CD4-positive, alpha-beta T cell treated with Interleukin-4 for 4 hours (primary cell): ENCODE results near the gene FGFRL1.
A peak's percentile ranks its signal among the peaks of the same experiment; 100 is the strongest.

Experiments used
- DNase-seq: peaks from one replicate; pipeline ENCODE4 v3.0.0-alpha.2; 2020

FGFRL1 gene

GRCh38 chr4:1011022-1011665 lies at the start of gene FGFRL1:
Gene FGFRL1 (plus strand): TSS chr4:1011626. CDS start chr4:1012486, 860 bp downstream.
- DNase-seq: peak; percentile 90

DNA sequence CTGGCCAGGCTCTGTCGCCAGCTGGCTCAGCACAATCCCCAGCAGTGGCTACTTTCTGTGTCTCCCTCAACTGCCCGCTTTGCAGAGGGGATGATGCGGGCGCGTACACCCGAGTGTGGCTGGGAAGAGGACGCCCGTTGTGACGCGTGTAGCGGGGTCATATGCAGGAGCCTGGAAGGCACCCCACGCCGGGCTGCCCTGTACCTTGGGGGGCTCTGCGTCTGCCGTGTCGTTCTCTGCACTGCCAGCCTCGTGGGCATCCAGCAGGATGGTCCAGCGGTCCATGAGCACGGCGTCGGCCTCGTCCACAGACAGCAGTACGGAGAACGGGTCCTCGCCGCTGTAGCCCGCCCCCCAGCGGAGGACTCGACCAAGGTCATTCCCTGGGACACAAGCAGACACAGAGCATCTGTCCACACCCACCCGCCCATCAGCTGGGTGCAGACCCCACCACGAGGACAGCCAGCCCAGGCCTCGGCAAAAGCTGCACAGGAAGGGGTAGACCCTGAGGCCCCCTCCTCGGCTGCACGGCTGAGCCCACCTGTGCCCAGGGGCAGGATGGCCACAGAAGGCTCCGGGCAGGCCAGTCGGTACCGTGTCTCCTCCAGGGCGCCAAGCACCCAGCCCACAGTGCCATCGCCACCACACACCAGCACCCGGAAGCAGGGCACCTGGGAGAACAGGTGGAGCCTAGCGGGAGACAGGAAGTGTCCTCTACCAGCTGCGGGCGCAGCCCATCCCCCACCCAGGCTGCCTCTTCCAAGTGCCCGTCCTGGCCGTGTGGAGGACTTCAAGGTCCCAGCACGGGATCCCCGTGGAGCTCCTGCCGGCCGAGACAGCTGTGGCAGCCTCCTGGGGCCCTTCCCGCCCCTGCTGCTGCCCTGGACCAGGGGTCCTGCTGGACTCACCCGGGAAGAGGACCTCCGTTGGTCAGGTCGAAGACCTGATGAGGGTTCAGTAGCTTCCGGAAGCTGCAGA lies 48.9 kb upstream of the FGFRL1 start:
- no peak for DNase-seq

- no peak for DNase-seq
These were observed 47.9 kb upstream of the FGFRL1 start for GRCh38 chr4:963276-964225.

GRCh38 chr4:964346-965025 lies 46.9 kb upstream of the FGFRL1 start:
- DNase-seq: no peak

DNA sequence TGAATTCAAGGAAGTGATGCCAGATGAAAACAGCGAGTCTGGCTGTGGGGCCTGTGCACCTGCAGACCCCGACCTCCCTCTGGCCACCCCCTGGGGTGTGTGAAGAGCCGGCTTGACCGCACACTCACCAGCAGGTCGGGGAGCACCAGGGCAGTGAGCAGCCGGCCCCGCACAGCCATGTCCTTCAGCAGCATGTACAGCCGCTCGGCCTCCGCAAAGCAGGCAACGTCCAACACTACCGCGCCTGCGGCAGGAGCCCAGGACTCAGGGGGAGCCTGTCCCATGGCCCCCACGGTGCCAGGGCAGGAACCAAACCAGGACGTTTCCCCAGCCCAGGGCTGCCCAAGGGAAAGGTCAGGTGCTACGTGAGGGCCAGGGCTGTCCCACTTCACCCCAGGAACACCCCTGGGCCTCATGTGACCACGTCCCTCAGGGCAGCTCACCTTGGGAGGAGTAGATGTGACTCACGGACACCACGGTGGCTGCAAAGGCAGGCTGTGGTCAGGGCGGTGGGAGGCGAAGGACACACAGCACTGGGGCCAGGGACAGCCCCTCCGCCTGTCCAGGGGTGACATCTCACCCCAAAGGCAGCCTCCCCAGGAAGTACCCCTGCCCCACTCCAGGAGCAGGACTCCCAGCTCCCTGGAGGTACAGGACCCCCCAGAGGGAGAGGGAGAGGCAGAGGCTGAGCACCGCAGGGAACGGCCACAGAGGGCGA lies 46.2 kb upstream of the FGFRL1 start:
- DNase-seq: no peak

- DNase-seq: no peak
These were observed 45.7 kb upstream of the FGFRL1 start for GRCh38 chr4:965766-966134.

- DNase-seq: no peak
These were observed 44.9 kb upstream of the FGFRL1 start for GRCh38 chr4:966266-967112.

- DNase-seq: no peak
These were observed 44.0 kb upstream of the FGFRL1 start for GRCh38 chr4:967113-968104.

DNA sequence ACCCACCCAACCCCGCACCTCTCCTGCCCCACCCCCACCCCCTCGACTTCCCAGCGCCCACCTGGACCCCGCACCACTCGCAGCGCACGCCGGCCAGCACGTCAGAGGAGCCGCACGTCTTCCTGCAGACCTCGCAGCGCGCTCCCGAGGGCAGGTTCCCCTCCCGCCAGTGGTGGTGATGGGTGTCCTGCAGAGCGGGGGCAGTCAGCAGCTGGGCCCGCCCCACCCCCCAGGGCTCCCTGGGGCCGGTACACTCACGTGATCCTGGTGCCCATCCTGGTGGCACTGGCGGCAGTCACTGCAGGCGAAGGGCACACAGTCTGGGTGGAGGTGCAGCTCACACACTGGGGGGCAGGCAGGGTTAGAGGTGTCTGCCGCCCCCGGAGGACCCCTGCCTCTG lies 43.2 kb upstream of the FGFRL1 start:
- no peak for DNase-seq

- DNase-seq: no peak
These were observed 42.6 kb upstream of the FGFRL1 start for GRCh38 chr4:968621-969394.

- peak; percentile 72 for DNase-seq
These were observed 41.2 kb upstream of the FGFRL1 start for GRCh38 chr4:970046-970745.

DNA sequence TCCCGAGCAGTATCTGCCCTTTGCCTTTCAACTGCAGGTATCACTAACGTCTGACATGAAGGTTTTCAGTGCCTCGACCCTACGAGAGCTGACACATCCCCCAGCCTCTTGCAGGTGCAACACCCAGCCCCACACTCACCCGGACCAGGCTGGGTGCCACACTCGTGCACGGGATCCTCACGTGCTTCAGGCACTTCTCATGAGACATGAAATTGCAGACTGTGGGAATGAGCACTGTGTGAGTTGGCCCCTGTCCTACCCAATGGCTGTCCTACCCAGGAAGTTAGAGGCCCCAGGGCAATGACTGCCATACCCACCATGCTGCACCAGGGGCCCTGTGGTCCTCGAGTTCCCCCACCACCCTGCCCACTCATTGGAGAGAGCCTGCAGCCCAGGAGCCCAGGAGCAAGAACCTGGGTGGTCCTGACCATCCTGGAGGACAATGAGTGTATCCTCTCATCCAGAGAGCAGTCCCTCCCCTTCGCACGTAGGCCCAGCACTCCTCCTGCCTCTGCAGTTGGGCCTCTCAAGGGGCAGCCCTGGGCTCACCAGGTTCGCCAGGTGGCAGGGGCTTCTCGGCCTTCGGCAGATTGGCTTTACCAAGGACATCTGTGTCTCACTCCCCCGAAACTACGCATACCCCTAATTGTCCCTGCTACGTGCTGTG lies 40.4 kb upstream of the FGFRL1 start:
- no peak for DNase-seq

DNA sequence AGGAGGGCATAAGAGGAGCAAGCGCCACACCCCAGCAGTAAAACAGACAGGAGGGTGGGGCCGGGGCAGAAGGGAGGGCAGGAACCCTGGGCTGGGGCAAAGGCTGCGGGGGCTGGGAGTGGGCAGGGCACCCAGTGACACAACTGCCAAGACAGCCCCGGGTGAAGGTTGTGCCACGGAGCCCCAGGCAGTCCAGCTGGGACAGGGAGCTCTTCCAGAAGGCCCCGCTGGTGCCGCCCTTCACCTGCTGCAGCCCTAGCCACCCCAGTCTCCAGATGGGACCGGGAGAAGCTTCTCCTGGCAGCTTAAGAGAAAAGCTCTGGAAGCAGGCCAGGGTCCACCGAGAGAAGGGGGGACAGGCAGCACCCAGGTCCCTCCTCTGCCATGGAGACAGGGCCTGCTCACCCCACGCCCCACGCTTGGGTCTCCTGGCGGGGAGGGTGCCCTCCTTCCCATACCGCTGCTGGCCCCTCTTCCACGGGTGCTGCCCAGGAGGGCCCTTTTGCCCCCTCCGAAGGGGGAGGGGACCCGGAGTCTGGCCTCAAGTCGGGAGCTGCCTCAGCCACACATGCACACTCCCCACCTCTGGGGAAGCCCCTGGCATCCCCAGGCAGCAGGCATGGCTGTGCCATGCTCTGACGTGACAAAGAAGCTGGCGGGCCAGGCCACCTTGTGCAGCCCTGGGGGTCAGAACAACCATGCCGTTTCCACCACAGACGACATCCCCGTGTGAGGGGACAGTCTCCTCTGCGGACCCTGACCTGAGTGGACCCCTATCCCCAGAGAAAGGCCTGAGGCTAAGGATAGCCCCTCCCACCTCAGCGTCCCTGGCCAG lies 39.5 kb upstream of the FGFRL1 start:
- no peak for DNase-seq

DNA sequence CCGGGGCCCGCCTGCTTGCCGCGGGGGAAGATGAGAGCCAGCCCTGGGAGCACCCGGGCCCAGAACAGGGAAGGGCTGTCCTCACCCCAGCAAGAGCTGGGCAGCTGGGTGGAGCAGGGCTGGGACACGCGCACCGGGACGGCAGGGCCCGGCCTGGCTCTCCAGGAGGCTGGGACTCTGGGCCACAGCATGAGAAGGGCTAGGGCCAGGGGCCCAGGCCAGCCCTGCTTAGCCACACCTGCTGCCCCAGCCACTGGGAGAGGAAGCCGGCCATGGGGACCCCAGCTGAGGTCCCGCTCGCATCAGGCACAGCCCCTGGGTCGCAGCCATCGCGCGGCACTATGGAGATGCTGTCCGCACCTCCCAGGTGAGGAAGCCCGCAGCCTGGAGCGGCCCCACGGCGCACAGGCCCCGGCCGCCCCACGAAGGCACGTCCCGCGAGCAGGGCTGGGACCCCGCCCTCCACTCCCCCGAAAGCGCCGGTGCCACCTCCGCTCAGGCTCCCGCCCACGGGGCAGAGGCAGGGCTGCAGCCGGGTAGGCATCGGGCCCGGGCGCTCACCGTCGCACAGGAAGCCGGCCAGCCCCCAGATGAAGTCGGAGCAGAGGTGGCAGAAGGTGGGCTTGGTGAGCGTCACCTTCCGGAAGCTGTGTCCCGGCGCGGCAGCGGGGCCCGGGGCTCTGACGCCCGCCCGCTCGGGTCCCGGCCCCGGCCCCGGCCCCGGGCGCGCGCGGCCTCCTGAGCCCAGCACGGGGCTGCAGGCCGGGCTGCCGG lies 38.6 kb upstream of the FGFRL1 start:
- peak; percentile 46 for DNase-seq
